ENCODE results near the gene SUN2. TPM values are rescaled to one million over a fixed set of nuclear protein-coding genes. Genes with fewer than 3 reads are reported as not detected.

SUN2 gene
- total and polyA plus RNA-seq, 10 of the 15 experiments (the other 5 are each of a cell fraction or from before 2014, with no cell fraction given) = 0.18 to 107 (median 35.9) TPM

- WGBS (ENCODE audit: insufficient coverage, insufficient replicate concordance, low lambda C conversion rate, missing lambda C conversion rate) = 99% methylated on average over 6 of the region's 6 CpGs
- Histone ChIP-seq H3K79me2 (ENCODE audit: control insufficient read depth, insufficient read depth, low read length) (no peaks in the 10 kb centered on the region; the same call in none of the 2 replicates), H3K4me3 (no peak overlapping the region), H3K27me3 (replicated peaks in 1 of 2; ENCODE audit: control insufficient read depth in 2 of 2, insufficient read depth in 2 of 2, low read length in 1 of 2) (no peaks in the 10 kb centered on the region), H2AFZ (ENCODE audit: control insufficient read depth, low read depth, low read length) (no peak overlapping the region), H3K9me3 (replicated peaks; ENCODE audit: control insufficient read depth, insufficient read depth, low read length) (no peaks in the 10 kb centered on the region), H3K4me1 (ENCODE audit: control insufficient read depth, insufficient read depth, low read length) (no peaks in the 10 kb centered on the region), H3K9ac (ENCODE audit: control insufficient read depth, insufficient read depth, low read length) (no peak overlapping the region), H3K4me2 (ENCODE audit: control insufficient read depth, insufficient read depth) (no peak overlapping the region), H4K20me1 (ENCODE audit: control insufficient read depth, insufficient read depth) (no peaks in the 10 kb centered on the region), H3K36me3 (ENCODE audit: control insufficient read depth in 2 of 2, insufficient read depth in 2 of 2, low read length in 1 of 2) (peaks cover 40 to 49% of the 10 kb centered on the region in 2 experiments), H3K27ac (ENCODE audit: control insufficient read depth, insufficient read depth) (no peak overlapping the region)
- no TSS peak for BruUV-seq (replicated peaks)
- ChIA-PET SMC1A (ENCODE audit: uncharacterized antibody, unreplicated experiment) (interaction anchor here (1.4 kb wide), 1 partner anchor 9 kb away, joined by 4 read pairs; no protein-coding TSS in a partner anchor), RAD21 (ENCODE audit: unreplicated experiment) (no interaction called here), POLR2A (interaction anchor here (1.6 kb wide), 1 partner anchor 9 kb away, joined by 3 read pairs; no protein-coding TSS in a partner anchor), CTCF (no interaction called here)
- TF ChIP-seq ZNF687 (IDR thresholded peaks at IDR 0.05) (no peak), HDAC6 (IDR thresholded peaks at IDR 0.05; ENCODE audit: unreplicated experiment) (no peak), MEF2B (IDR thresholded peaks at IDR 0.05; ENCODE audit: partially characterized antibody, poor library complexity, severe bottlenecking) (no peak)
- ATAC-seq (no peak), FAIRE-seq (no peak), DNase-seq (ENCODE audit: low read depth, low spot score) (no peak)
- intact Hi-C loops (cut with micrococcal nuclease; ENCODE audit: unreplicated experiment) = no loop called here
- in situ Hi-C loops (cut with MboI) = no loop called here
These were observed 10.8 kb downstream of the SUN2 start for GRCh38 chr22:38744981-38745380.

Data from GM12878 (cell line).